Memory B cell (primary cell): ENCODE measurements around the gene POLR1A.

ENCODE experiments used
- ATAC-seq: fragments of 150-1000 bp; cut with Tn5 transposase; 2 replicates; pipeline ENCODE4 v1.10.0; 2021; ENCODE audit warnings: low read depth, mild to moderate bottlenecking, moderate library complexity
- DNase-seq, 2 donors: peaks; one replicate each; pipeline ENCODE4 v3.0.0; 2022; ENCODE audit warnings: low spot score in 2 of 2
- H3K27ac Mint-ChIP-seq: one replicate; pipeline ENCODE4 v1.8.0; 2022; ENCODE audit warnings: mild to moderate bottlenecking, moderate library complexity, mixed read lengths
- H3K27me3 Mint-ChIP-seq: one replicate; pipeline ENCODE4 v1.8.0; 2022; ENCODE audit warnings: mixed read lengths
- H3K36me3 Mint-ChIP-seq: one replicate; pipeline ENCODE4 v1.8.0; 2022; ENCODE audit warnings: mild to moderate bottlenecking, mixed read lengths
- H3K4me1 Mint-ChIP-seq: one replicate; pipeline ENCODE4 v1.8.0; 2022; ENCODE audit warnings: mixed read lengths
- H3K4me3 Mint-ChIP-seq: one replicate; pipeline ENCODE4 v1.8.0; 2022; ENCODE audit warnings: mild to moderate bottlenecking, moderate library complexity, mixed read lengths
- H3K9me3 Mint-ChIP-seq: one replicate; pipeline ENCODE4 v1.8.0; 2022; ENCODE audit warnings: mixed read lengths

The POLR1A gene

GRCh38 chr2:86078774-86079545, 26.7 kb downstream of the POLR1A start:
- DNase-seq (peak in 1 of 2 donors; percentile 15), ATAC-seq (peak; percentile 12)
- H3K4me3 Mint-ChIP-seq: no peak overlapping the region
- peaks cover 30% of the 10 kb centered on the region for H3K4me1 Mint-ChIP-seq
- no peaks in the 10 kb centered on the region for H3K27me3 Mint-ChIP-seq
- H3K9me3 Mint-ChIP-seq: no peaks in the 10 kb centered on the region
- H3K27ac Mint-ChIP-seq: peak overlapping the region; percentile 96
- H3K36me3 Mint-ChIP-seq: peaks cover 9% of the 10 kb centered on the region

GRCh38 chr2:86075886-86076285, 29.8 kb downstream of the POLR1A start:
- Mint-ChIP-seq H3K27ac (no peak overlapping the region), H3K27me3 (no peaks in the 10 kb centered on the region), H3K9me3 (no peaks in the 10 kb centered on the region), H3K4me1 (peaks cover 47% of the 10 kb centered on the region), H3K4me3 (no peak overlapping the region), H3K36me3 (peaks cover 4% of the 10 kb centered on the region)
- no peak for ATAC-seq
- no peak for DNase-seq

GRCh38 chr2:86074811-86075210, 30.9 kb downstream of the POLR1A start:
- ATAC-seq (no peak), DNase-seq (no peak)
- Mint-ChIP-seq H3K4me3 (no peak overlapping the region), H3K9me3 (no peaks in the 10 kb centered on the region), H3K27ac (no peak overlapping the region), H3K4me1 (peaks cover 36% of the 10 kb centered on the region), H3K36me3 (peaks cover 4% of the 10 kb centered on the region), H3K27me3 (no peaks in the 10 kb centered on the region)

GRCh38 chr2:86074256-86074655, 31.4 kb downstream of the POLR1A start:
- Mint-ChIP-seq H3K36me3 (peaks cover 5% of the 10 kb centered on the region), H3K27ac (no peak overlapping the region), H3K9me3 (no peaks in the 10 kb centered on the region), H3K4me1 (peaks cover 34% of the 10 kb centered on the region), H3K4me3 (no peak overlapping the region), H3K27me3 (no peaks in the 10 kb centered on the region)
- ATAC-seq (no peak), DNase-seq (no peak)

GRCh38 chr2:86073225-86073624, 32.5 kb downstream of the POLR1A start:
- peaks cover 9% of the 10 kb centered on the region for H3K36me3 Mint-ChIP-seq
- ATAC-seq (no peak), DNase-seq (no peak)
- peak overlapping the region; percentile 56 for H3K27ac Mint-ChIP-seq
- no peak overlapping the region for H3K4me3 Mint-ChIP-seq
- H3K9me3 Mint-ChIP-seq: no peaks in the 10 kb centered on the region
- H3K27me3 Mint-ChIP-seq: no peaks in the 10 kb centered on the region
- peaks cover 26% of the 10 kb centered on the region for H3K4me1 Mint-ChIP-seq

GRCh38 chr2:86072271-86072858, 33.3 kb downstream of the POLR1A start:
- Mint-ChIP-seq H3K36me3 (peaks cover 9% of the 10 kb centered on the region), H3K4me3 (peak overlapping the region; percentile 3), H3K9me3 (no peaks in the 10 kb centered on the region), H3K4me1 (peaks cover 31% of the 10 kb centered on the region), H3K27me3 (no peaks in the 10 kb centered on the region), H3K27ac (peak overlapping the region; percentile 86)
- ATAC-seq: peak; percentile 92
- DNase-seq: peak; percentile 54 to 61

- DNase-seq (no peak), ATAC-seq (no peak)
- no peaks in the 10 kb centered on the region for H3K27me3 Mint-ChIP-seq
- peaks cover 23% of the 10 kb centered on the region for H3K4me1 Mint-ChIP-seq
- H3K27ac Mint-ChIP-seq: no peak overlapping the region
- no peaks in the 10 kb centered on the region for H3K9me3 Mint-ChIP-seq
- H3K4me3 Mint-ChIP-seq: no peak overlapping the region
- H3K36me3 Mint-ChIP-seq: peaks cover 7% of the 10 kb centered on the region
Observed at GRCh38 chr2:86070868-86071267, 34.8 kb downstream of the POLR1A start.

- Mint-ChIP-seq H3K9me3 (no peaks in the 10 kb centered on the region), H3K27ac (no peak overlapping the region), H3K36me3 (peaks cover 17% of the 10 kb centered on the region), H3K4me3 (no peak overlapping the region), H3K4me1 (peaks cover 28% of the 10 kb centered on the region), H3K27me3 (no peaks in the 10 kb centered on the region)
- DNase-seq: no peak
- ATAC-seq: no peak
Observed at GRCh38 chr2:86069783-86070339, 35.8 kb downstream of the POLR1A start.

GRCh38 chr2:86069091-86069685, 36.5 kb downstream of the POLR1A start:
- Mint-ChIP-seq H3K27me3 (no peaks in the 10 kb centered on the region), H3K27ac (no peak overlapping the region), H3K4me3 (no peak overlapping the region), H3K36me3 (peaks cover 20% of the 10 kb centered on the region), H3K9me3 (no peaks in the 10 kb centered on the region), H3K4me1 (peaks cover 30% of the 10 kb centered on the region)
- DNase-seq: no peak
- ATAC-seq: no peak

- H3K27me3 Mint-ChIP-seq: no peaks in the 10 kb centered on the region
- peaks cover 25% of the 10 kb centered on the region for H3K36me3 Mint-ChIP-seq
- H3K9me3 Mint-ChIP-seq: no peaks in the 10 kb centered on the region
- no peak for DNase-seq
- no peak for ATAC-seq
- H3K4me3 Mint-ChIP-seq: no peak overlapping the region
- peaks cover 28% of the 10 kb centered on the region for H3K4me1 Mint-ChIP-seq
- no peak overlapping the region for H3K27ac Mint-ChIP-seq
Observed at GRCh38 chr2:86068648-86069047, 37.0 kb downstream of the POLR1A start.

GRCh38 chr2:86068136-86068588, 37.5 kb downstream of the POLR1A start:
- no peak overlapping the region for H3K4me3 Mint-ChIP-seq
- H3K9me3 Mint-ChIP-seq: no peaks in the 10 kb centered on the region
- H3K36me3 Mint-ChIP-seq: peaks cover 30% of the 10 kb centered on the region
- ATAC-seq (peak; percentile 33), DNase-seq (no peak)
- H3K27me3 Mint-ChIP-seq: no peaks in the 10 kb centered on the region
- H3K27ac Mint-ChIP-seq: peak overlapping the region; percentile 45
- peaks cover 25% of the 10 kb centered on the region for H3K4me1 Mint-ChIP-seq

- ATAC-seq (no peak), DNase-seq (no peak)
- peaks cover 19% of the 10 kb centered on the region for H3K4me1 Mint-ChIP-seq
- no peak overlapping the region for H3K27ac Mint-ChIP-seq
- no peaks in the 10 kb centered on the region for H3K27me3 Mint-ChIP-seq
- no peak overlapping the region for H3K4me3 Mint-ChIP-seq
- peaks cover 3% of the 10 kb centered on the region for H3K9me3 Mint-ChIP-seq
- peaks cover 38% of the 10 kb centered on the region for H3K36me3 Mint-ChIP-seq
Observed at GRCh38 chr2:86066915-86067314, 38.8 kb downstream of the POLR1A start.

GRCh38 chr2:86066007-86066578, 39.6 kb downstream of the POLR1A start:
- no peak for ATAC-seq
- peaks cover 3% of the 10 kb centered on the region for H3K9me3 Mint-ChIP-seq
- DNase-seq: no peak
- H3K4me3 Mint-ChIP-seq: no peak overlapping the region
- H3K4me1 Mint-ChIP-seq: peaks cover 14% of the 10 kb centered on the region
- H3K27ac Mint-ChIP-seq: no peak overlapping the region
- peaks cover 45% of the 10 kb centered on the region for H3K36me3 Mint-ChIP-seq
- H3K27me3 Mint-ChIP-seq: no peaks in the 10 kb centered on the region

- H3K27ac Mint-ChIP-seq: no peak overlapping the region
- peaks cover 3% of the 10 kb centered on the region for H3K9me3 Mint-ChIP-seq
- H3K27me3 Mint-ChIP-seq: no peaks in the 10 kb centered on the region
- peaks cover 50% of the 10 kb centered on the region for H3K36me3 Mint-ChIP-seq
- H3K4me1 Mint-ChIP-seq: peaks cover 13% of the 10 kb centered on the region
- no peak for ATAC-seq
- H3K4me3 Mint-ChIP-seq: no peak overlapping the region
- DNase-seq: no peak
Observed at GRCh38 chr2:86065512-86065911, 40.2 kb downstream of the POLR1A start.
